Activated CD4-positive, alpha-beta T cell treated with anti-CD3 and anti-CD28 coated beads, Interleukin-2, amount 10 ng/mL, durations not matched to agents 7 days and 5 days (primary cell): ENCODE data around the gene BLVRA. TPM values are rescaled to one million over a fixed set of nuclear protein-coding genes. Genes with fewer than 3 reads are reported as not detected.

Experiments
- CTCF ChIA-PET: fragments of 350-600 bp; sonication (Branson Sonifier 250); formaldehyde crosslinking; loops from one replicate; lab custom pipeline; 2021; ENCODE audit warnings: antibody characterized with exemption; lab: Charles Lee
- POLR2A ChIA-PET: fragments of 350-600 bp; sonication (Branson Sonifier 250); formaldehyde crosslinking; loops from one replicate; lab custom pipeline; 2021; ENCODE audit warnings: antibody characterized with exemption; lab: Charles Lee
- DNase-seq: peaks from one replicate; pipeline ENCODE4 v3.0.0-alpha.2; 2020
- H3K27ac Mint-ChIP-seq: one replicate; pipeline ENCODE4 v1.8.0; 2021; ENCODE audit warnings: mild to moderate bottlenecking, moderate library complexity, mixed read lengths
- H3K27me3 Mint-ChIP-seq: one replicate; pipeline ENCODE4 v1.8.0; 2021; ENCODE audit warnings: mixed read lengths
- H3K36me3 Mint-ChIP-seq: one replicate; pipeline ENCODE4 v1.8.0; 2021; ENCODE audit warnings: low read depth, mixed read lengths
- H3K4me1 Mint-ChIP-seq: one replicate; pipeline ENCODE4 v1.8.0; 2021; ENCODE audit warnings: mixed read lengths
- H3K4me3 Mint-ChIP-seq: one replicate; pipeline ENCODE4 v1.8.0; 2021; ENCODE audit warnings: mild to moderate bottlenecking, moderate library complexity, mixed read lengths
- H3K9me3 Mint-ChIP-seq: one replicate; pipeline ENCODE4 v1.8.0; 2021; ENCODE audit warnings: mixed read lengths
- total RNA-seq, 2 experiments: library from RNA; stranded (reverse); gene quantifications; one replicate each; pipeline ENCODE4 v1.2.3, GENCODE V29; 2021

Gene BLVRA
- total RNA-seq, 2 experiments from 2014 or later, result 22.0 to 29.4 TPM

DNA sequence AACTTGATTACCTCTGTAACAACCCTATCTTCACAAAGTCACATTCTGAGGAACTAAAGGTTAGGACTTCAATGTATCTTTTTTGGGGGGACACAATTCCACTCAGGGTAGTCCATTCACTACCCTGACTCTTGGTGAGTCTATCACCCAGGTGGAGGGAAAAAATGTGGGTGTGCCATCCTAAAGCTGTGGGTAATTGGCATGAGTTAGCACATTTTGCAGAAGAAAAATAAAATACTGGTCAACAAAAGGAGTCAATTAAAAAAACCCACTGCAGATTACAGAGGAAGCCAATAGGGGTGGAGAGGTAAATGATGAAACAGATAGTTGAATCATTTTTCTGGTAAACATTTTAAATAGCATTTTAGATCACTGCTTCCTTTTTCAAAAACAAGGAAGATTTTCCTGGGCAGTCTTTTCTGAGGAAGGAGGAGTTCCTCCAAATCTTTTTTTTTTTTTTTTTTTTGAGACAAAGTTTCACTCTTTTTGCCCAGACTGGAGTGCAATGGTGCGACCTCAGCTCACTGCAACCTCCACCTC is 5.1 kb upstream of the BLVRA start:
- POLR2A ChIA-PET, result no interaction called here
- Mint-ChIP-seq H3K27me3 (peaks cover 12% of the 10 kb centered on the region), H3K9me3 (peaks cover 2% of the 10 kb centered on the region), H3K4me3 (no peak overlapping the region), H3K27ac (no peak overlapping the region), H3K4me1 (peaks cover 36% of the 10 kb centered on the region), H3K36me3 (no peaks in the 10 kb centered on the region)
- no peak for DNase-seq
- CTCF ChIA-PET, result interaction anchor here (0.7 kb wide), 1 partner anchor 92 kb away, joined by 4 read pairs; no protein-coding TSS in a partner anchor

DNA sequence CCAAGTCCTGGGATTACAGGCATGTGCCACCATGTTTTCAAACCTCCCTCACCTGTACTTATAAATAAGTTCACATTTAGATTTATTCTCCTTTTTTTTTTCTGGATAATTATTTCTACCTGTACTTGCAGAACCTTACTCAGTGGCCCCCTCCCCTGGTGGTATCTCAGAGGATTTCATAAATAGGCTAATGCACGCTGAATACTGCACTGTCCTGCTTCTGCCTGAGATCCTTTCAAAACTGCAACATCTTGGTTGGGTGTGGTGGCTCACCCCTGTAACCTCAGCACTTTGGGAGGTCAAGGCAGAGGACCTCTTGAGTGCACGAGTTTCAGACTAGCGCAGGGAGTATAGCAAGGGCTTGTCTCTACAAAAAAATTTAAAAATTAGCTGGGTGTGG is 4.6 kb upstream of the BLVRA start:
- ChIA-PET POLR2A (no interaction called here), CTCF (interaction anchor here (0.6 to 1.5 kb wide), 3 partner anchors 10 to 181 kb away, joined by 3 to 6 read pairs (median 4); no protein-coding TSS in a partner anchor)
- no peak for DNase-seq
- H3K9me3 Mint-ChIP-seq, result peaks cover 2% of the 10 kb centered on the region
- H3K4me3 Mint-ChIP-seq, result no peak overlapping the region
- H3K36me3 Mint-ChIP-seq, result no peaks in the 10 kb centered on the region
- peaks cover 12% of the 10 kb centered on the region for H3K27me3 Mint-ChIP-seq
- no peak overlapping the region for H3K27ac Mint-ChIP-seq
- H3K4me1 Mint-ChIP-seq, result peaks cover 36% of the 10 kb centered on the region

DNA sequence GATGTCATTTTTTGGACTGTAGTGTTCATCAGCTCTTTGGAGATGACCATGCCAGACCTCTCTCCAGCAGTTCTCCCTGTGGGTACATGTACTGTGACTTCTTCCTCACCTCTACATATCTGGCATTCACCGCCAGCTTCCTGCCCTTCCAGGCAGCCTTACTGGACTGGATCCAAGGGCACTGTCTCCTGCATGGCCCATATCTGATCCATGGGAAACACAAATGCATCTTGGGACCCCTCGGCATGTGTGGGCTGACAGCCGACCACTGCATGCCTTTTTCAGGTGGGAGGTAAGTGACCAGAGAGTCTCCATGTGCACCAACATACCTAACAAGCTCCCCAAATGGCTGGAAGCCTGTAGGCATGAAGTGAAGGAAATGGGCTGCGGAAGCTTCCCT is 3.9 kb upstream of the BLVRA start:
- no peak overlapping the region for H3K27ac Mint-ChIP-seq
- no peaks in the 10 kb centered on the region for H3K36me3 Mint-ChIP-seq
- H3K4me3 Mint-ChIP-seq, result no peak overlapping the region
- peaks cover 12% of the 10 kb centered on the region for H3K27me3 Mint-ChIP-seq
- POLR2A ChIA-PET, result interaction anchor here (0.7 kb wide), 1 partner anchor 38 kb away, joined by 3 read pairs; no protein-coding TSS in a partner anchor
- CTCF ChIA-PET, result interaction anchor here (0.6 to 1.5 kb wide), 5 partner anchors 10 to 180 kb away, joined by 3 to 7 read pairs (median 5); partner anchors contain the start of gene COA1
- no peak for DNase-seq
- H3K4me1 Mint-ChIP-seq, result peaks cover 39% of the 10 kb centered on the region
- peaks cover 2% of the 10 kb centered on the region for H3K9me3 Mint-ChIP-seq

DNA sequence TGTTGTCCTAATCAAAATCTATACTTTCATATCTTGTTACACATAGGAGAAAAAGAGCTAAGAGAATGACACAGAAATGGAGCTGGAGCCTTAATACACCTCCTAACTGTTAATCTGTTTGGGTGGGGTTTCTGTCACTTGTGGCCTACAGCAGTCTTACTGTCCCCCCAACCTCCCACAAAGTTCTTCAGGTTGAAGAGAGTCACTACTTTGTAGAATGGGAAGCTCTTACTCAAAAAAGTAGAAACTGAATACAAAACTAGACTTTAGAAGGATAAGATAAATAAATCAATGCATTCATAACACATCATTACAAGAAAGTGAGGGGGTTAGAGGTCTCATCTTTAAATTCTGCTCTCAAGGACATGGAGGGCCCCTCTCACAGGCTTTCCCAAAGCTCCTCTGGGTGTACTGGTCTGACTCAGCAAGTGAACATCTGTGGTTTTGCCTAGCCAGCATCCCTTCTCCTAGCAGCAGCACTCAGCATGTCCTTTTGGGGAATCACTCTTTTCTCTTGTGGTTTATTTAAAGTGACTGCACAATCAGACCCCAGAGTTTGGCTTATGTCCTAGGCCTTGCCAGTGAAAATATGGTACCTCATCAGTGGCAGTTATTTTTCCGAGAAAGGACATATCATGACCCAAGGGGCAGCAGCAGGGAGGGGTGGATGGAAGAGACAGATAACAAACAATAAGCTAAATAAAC is 2.0 kb upstream of the BLVRA start:
- H3K4me3 Mint-ChIP-seq, result peak overlapping the region; percentile 74
- peaks cover 2% of the 10 kb centered on the region for H3K9me3 Mint-ChIP-seq
- peaks cover 12% of the 10 kb centered on the region for H3K27me3 Mint-ChIP-seq
- POLR2A ChIA-PET, result no interaction called here
- peaks cover 3% of the 10 kb centered on the region for H3K36me3 Mint-ChIP-seq
- DNase-seq, result no peak
- CTCF ChIA-PET, result interaction anchor here (0.6 to 1.4 kb wide), 3 partner anchors 11 to 227 kb away, joined by 3 to 4 read pairs (median 3); partner anchors contain the start of gene STK17A
- H3K4me1 Mint-ChIP-seq, result peaks cover 38% of the 10 kb centered on the region
- H3K27ac Mint-ChIP-seq, result no peak overlapping the region

DNA sequence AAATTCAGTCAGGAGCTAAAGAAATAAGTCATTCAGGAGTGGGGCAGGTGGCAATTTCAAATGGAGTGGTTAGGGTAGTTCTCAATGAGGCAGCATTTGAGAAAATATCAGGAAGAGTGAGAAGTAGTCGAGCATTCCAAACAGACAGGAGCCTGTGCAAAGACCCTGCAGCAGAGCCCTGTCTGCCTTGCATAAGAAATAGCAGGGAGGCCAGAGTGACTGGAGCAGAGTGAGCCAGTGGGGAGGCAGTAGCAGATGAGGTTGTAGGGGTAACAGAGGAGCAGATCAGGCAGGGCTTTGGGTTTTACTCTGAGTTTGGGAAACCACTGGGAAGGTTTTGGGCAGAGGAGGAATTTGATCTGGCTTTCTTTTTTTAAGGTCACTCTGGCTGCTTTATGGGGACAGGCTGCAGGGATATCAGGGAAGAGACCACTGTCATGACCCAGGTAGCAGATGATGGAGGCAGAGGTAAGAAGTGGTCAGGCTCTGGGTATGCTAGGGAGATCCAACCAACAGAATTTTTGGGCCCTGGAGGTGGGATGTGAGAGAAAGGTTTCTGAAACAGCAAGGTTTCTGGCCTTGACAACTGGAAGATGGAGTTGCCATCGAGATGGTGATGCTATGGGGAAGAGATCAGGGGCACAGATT is 1.3 kb upstream of the BLVRA start:
- Mint-ChIP-seq H3K9me3 (peaks cover 2% of the 10 kb centered on the region), H3K4me1 (peaks cover 42% of the 10 kb centered on the region), H3K27me3 (peaks cover 12% of the 10 kb centered on the region), H3K36me3 (peaks cover 5% of the 10 kb centered on the region), H3K27ac (peak overlapping the region; percentile 78), H3K4me3 (peak overlapping the region; percentile 74)
- POLR2A ChIA-PET, result no interaction called here
- CTCF ChIA-PET, result interaction anchor here (0.6 to 1.4 kb wide), 4 partner anchors 11 to 228 kb away, joined by 3 to 4 read pairs (median 3); partner anchors contain the start of gene STK17A
- no peak for DNase-seq

DNA sequence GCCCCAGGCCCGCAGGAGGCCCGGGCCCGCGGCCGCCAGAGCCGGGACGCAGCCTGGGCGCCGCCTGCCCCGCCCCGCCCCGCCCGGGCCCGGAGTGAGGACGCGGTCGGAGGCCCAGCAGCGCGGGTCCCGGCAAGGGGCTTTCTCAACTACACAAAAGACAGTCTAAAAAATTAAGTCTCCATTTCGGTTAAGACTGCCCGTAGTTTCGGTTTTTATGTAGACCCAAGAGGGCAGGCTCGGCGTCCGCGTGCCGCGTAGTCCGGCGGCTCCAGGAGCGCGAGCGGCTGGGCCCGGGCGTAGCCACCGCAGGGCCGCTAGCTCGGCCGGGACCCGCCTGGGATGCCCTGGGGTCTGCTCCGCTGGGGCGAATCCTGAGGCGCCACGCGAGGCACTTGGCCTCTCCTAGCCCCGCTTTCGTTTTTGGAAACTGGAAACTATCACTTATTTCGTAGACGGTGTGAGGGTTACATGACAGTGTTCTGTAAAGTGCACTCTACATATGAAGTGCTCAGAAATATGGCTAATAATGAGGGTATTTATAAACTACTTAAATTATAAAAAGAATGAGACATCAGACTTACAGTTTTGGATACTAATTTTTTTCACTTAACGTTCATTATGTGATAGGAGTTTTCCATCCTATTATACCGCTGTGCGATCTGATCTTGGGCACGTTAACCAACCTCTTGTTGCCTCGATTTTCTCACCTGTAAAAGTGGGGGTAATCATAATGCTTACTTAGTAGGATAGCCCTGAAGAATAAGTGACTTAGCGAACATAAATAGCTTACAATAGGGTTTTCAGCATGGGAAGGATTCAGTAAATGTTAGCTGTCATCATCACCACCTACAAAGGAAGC is 573 bp downstream of the BLVRA start:
- peaks cover 5% of the 10 kb centered on the region for H3K36me3 Mint-ChIP-seq
- CTCF ChIA-PET, result interaction anchor here (0.5 to 1.3 kb wide), 5 partner anchors 11 to 176 kb away, joined by 3 to 4 read pairs (median 3); partner anchors contain the start of gene STK17A

DNA sequence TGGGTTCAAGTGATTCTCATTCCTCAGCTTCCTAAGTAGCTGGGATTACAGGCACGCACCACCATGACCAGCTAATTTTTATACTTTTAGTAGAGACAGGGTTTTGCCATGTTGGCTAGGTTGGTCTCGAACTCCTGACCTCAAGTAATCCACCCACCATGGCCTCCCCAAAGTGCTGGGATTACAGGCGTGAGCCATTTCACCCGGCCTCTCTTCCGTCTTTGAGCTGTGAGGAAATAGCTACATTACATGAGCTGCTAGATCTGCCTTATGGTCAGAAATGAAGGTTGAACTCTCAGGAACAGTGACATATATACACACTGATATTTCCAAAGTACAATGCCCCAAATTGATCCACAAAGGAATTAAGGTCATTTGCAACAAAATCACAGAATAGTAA is 2.4 kb downstream of the BLVRA start:
- H3K27me3 Mint-ChIP-seq, result peaks cover 12% of the 10 kb centered on the region
- ChIA-PET CTCF (interaction anchor here (0.6 to 1.0 kb wide), 5 partner anchors 21 to 499 kb away, joined by 3 to 4 read pairs (median 3); partner anchors contain the start of gene COA1), POLR2A (no interaction called here)
- H3K4me3 Mint-ChIP-seq, result no peak overlapping the region
- H3K27ac Mint-ChIP-seq, result no peak overlapping the region
- no peak for DNase-seq
- H3K36me3 Mint-ChIP-seq, result peaks cover 5% of the 10 kb centered on the region
- H3K4me1 Mint-ChIP-seq, result peaks cover 59% of the 10 kb centered on the region
- H3K9me3 Mint-ChIP-seq, result no peaks in the 10 kb centered on the region

More for the DNA sequence above, 573 bp downstream of the BLVRA start:
- DNase-seq, result peak; percentile 57
- Mint-ChIP-seq H3K9me3 (no peaks in the 10 kb centered on the region), H3K4me1 (peaks cover 49% of the 10 kb centered on the region), H3K27me3 (peaks cover 12% of the 10 kb centered on the region), H3K4me3 (peak overlapping the region; percentile 78), H3K27ac (peak overlapping the region; percentile 85)
- POLR2A ChIA-PET, result interaction anchor here (0.5 kb wide), 1 partner anchor 145 kb away, joined by 3 read pairs; no protein-coding TSS in a partner anchor

DNA sequence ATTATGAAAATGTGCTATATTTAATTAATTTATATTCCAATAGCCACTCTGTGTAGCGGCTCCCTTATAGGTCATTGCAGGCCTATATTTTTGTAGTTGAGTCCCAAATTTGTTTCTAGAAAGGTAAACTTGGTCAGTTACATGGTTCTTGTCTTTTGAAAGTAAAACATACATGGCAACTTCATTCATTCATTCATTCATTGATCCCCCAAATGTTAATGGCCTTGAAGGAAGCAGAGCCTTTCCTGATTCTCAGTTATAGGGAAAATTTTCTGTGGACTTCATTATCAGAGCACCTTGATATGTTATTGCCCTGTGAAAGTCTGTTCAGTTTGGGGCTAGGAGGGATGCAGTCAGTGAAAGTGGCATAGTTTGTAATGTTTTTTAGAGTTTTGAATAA is 2.9 kb downstream of the BLVRA start:
- CTCF ChIA-PET, result no interaction called here
- Mint-ChIP-seq H3K4me3 (no peak overlapping the region), H3K36me3 (peaks cover 5% of the 10 kb centered on the region), H3K27ac (no peak overlapping the region), H3K9me3 (no peaks in the 10 kb centered on the region), H3K27me3 (peaks cover 12% of the 10 kb centered on the region), H3K4me1 (peaks cover 56% of the 10 kb centered on the region)
- DNase-seq, result no peak
- POLR2A ChIA-PET, result no interaction called here

DNA sequence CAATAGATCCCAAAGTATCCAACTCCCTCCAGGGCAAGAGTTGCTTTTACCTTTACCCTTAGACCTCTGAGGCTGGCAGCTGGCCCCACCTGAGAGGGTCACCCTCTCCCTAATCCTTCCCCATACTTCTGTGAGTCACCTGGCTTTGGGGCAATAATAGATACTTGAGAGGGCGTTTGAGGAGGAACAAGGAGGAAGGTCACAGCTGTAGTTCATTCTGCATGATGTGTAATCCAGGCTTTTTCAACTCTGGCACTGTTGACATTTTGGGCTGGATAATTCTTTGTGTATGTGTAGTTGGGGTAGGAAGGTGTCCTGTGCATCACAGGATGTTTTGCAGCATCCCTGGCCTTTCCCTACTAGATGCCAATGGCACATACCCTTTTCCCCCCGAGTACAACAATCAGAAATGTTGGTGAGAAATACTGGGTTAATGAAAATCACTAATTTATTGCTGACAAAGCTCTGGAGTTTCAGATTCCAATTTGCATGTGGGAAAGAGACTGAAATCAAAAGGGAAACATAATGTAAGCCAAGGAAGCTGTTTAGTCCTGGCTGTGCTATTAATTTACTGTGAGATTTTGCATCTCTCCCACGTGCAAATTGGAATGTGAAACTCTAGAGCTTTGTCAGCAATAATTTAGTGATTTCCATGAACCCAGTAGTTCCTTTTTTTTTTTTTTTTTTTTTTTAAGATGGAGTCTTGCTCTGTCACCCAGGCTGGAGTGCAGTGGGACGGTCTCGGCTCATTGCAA is 3.6 kb downstream of the BLVRA start:
- CTCF ChIA-PET, result interaction anchor here (0.6 kb wide), 1 partner anchor 646 kb away, joined by 3 read pairs; no protein-coding TSS in a partner anchor
- no peak for DNase-seq
- no peaks in the 10 kb centered on the region for H3K9me3 Mint-ChIP-seq
- no peak overlapping the region for H3K4me3 Mint-ChIP-seq
- H3K27me3 Mint-ChIP-seq, result peaks cover 9% of the 10 kb centered on the region
- H3K27ac Mint-ChIP-seq, result no peak overlapping the region
- H3K36me3 Mint-ChIP-seq, result peaks cover 5% of the 10 kb centered on the region
- POLR2A ChIA-PET, result no interaction called here
- H3K4me1 Mint-ChIP-seq, result peaks cover 49% of the 10 kb centered on the region

DNA sequence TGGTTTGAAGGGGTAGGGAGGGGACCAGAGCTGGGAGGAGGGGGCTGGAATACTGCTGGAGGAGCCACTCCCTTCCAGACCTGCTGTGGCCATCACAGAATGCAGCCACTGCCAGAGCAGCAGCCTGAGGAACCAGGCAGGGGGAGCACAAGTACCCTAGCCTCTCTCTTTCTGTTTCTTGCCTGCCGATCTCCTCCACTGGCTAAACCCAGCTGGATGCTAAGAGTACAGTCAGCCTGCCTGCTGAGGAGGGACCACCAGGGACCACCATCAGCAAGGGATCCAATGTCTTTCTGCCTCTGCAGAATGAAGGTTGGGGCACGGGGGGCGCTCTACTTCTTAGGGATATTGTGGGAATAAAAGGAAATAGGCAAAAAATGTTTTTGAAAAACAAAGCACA is 4.7 kb downstream of the BLVRA start:
- H3K27ac Mint-ChIP-seq, result no peak overlapping the region
- peaks cover 5% of the 10 kb centered on the region for H3K36me3 Mint-ChIP-seq
- POLR2A ChIA-PET, result no interaction called here
- H3K27me3 Mint-ChIP-seq, result no peaks in the 10 kb centered on the region
- H3K4me3 Mint-ChIP-seq, result no peak overlapping the region
- H3K9me3 Mint-ChIP-seq, result no peaks in the 10 kb centered on the region
- DNase-seq, result no peak
- CTCF ChIA-PET, result interaction anchor here (0.5 to 2.2 kb wide), 2 partner anchors 180 to 307 kb away, joined by 3 to 6 read pairs; partner anchors contain the start of gene STK17A
- peaks cover 39% of the 10 kb centered on the region for H3K4me1 Mint-ChIP-seq

DNA sequence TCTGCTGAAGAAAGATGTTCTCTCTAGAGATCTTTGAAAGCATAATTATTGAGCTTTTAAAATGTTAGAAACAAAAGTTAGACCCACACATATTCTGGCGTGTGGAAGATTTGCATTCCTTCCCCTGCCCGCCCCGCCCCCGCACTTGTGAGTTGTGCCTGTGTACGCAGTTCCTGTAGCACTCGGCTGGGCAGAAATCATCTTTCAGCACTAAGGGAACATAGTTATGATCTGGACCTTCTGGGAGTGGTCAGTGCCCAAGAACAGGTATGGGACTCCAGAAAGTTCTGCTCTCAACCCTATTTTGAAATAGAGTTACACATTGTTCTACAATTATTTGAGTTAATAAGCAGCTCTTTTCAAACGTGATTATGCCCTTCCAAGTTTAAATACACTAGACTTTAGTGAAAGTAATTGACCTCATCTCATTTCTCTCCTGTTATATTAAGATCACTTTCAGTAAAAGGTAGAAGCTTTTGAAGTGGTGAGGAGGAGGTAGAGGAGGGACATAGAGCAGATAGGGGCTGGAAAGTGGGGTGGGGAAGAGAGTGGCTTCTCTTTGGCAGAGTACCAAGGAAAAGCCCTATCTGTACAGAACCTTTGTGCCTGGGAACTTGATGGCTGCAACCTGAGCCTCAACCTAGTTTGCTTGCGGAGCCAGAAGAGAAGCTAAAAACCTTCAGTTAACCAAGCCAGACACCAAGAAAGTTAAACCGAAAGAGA is 5.7 kb downstream of the BLVRA start:
- peaks cover 40% of the 10 kb centered on the region for H3K4me1 Mint-ChIP-seq
- no peaks in the 10 kb centered on the region for H3K27me3 Mint-ChIP-seq
- ChIA-PET POLR2A (no interaction called here), CTCF (interaction anchor here (1.4 to 2.2 kb wide), 3 partner anchors 10 to 832 kb away, joined by 3 to 6 read pairs (median 6); partner anchors contain the start of genes MRPL32, PSMA2 and STK17A)
- peaks cover 5% of the 10 kb centered on the region for H3K36me3 Mint-ChIP-seq
- H3K4me3 Mint-ChIP-seq, result no peak overlapping the region
- peak overlapping the region; percentile 71 for H3K27ac Mint-ChIP-seq
- DNase-seq, result peak; percentile 14
- H3K9me3 Mint-ChIP-seq, result no peaks in the 10 kb centered on the region
